Smooth muscle cell (in vitro differentiated cells): Measurements from ENCODE around the gene PHKG2. TPM values are rescaled to one million over a fixed set of nuclear protein-coding genes. Genes with fewer than 3 reads are reported as not detected.

Experiments
- DNase-seq: peaks from one replicate; lab custom pipeline; 2025; ENCODE audit not compliant: unreplicated experiment; lab: John Stamatoyannopoulos, UW
- H2AFZ ChIP-seq: fragments of 200-600 bp; sonication (generic); 2 replicates; pipeline ENCODE4 v1.6.0; 2016; ENCODE audit warnings: antibody characterized with exemption, low read depth, mild to moderate bottlenecking
- H3F3A ChIP-seq: fragments of 200-600 bp; sonication (generic); 2 replicates; pipeline ENCODE4 v1.6.0; 2017; ENCODE audit warnings: antibody characterized with exemption, low read depth
- H3K27ac ChIP-seq: fragments of 200-600 bp; sonication (generic); 2 replicates; pipeline ENCODE4 v1.5.1; 2016; ENCODE audit warnings: low read depth, mild to moderate bottlenecking
- H3K27me3 ChIP-seq: fragments of 200-600 bp; sonication (generic); 2 replicates; pipeline ENCODE4 v1.6.1; 2016; ENCODE audit warnings: low read depth, mild to moderate bottlenecking
- H3K36me3 ChIP-seq: fragments of 200-600 bp; sonication (generic); 2 replicates; pipeline ENCODE4 v1.5.1; 2016; ENCODE audit warnings: low read depth
- H3K4me1 ChIP-seq: fragments of 200-600 bp; sonication (generic); 2 replicates; pipeline ENCODE4 v1.5.1; 2016; ENCODE audit warnings: low read depth
- H3K4me2 ChIP-seq: fragments of 200-600 bp; sonication (generic); 2 replicates; pipeline ENCODE4 v1.6.0; 2016; ENCODE audit warnings: mild to moderate bottlenecking
- H3K4me3 ChIP-seq: fragments of 200-600 bp; sonication (generic); 2 replicates; pipeline ENCODE4 v1.5.1; 2016; ENCODE audit warnings: mild to moderate bottlenecking
- H3K79me2 ChIP-seq: fragments of 200-600 bp; sonication (generic); 2 replicates; pipeline ENCODE4 v1.6.0; 2016; ENCODE audit warnings: low read depth, mild to moderate bottlenecking
- H3K9ac ChIP-seq: fragments of 200-600 bp; sonication (generic); 2 replicates; pipeline ENCODE4 v1.6.0; 2016; ENCODE audit warnings: low read depth
- H3K9me3 ChIP-seq: fragments of 200-600 bp; sonication (generic); replicated peaks from 2 replicates; pipeline ENCODE4 v1.5.1; 2016; ENCODE audit warnings: low read depth
- H4K20me1 ChIP-seq: fragments of 200-600 bp; sonication (generic); 2 replicates; pipeline ENCODE4 v1.6.0; 2016; ENCODE audit warnings: low read depth
- WGBS: methylation state at CpG from one replicate; pipeline ENCODE4 v1.1.7; 2016; ENCODE audit warnings: low lambda C conversion rate; 5-methylcytosine and 5-hydroxymethylcytosine counted together
- polyA plus RNA-seq: library from polyadenylated mRNA; unstranded; fragments of >200 nt; fragmentation: Nextera tagmentation; extraction: Ambion mirVana; gene quantifications from 2 replicates; pipeline ENCODE4 v1.2.1, GENCODE V29; 2016
- total RNA-seq: library from RNA; depleted of rRNA; stranded (reverse); fragments of >200 nt; gene quantifications from 2 replicates; pipeline ENCODE4 v1.2.3, GENCODE V29; 2014
- TF ChIP-seq, protein P1 (sequence below): fragments of 200-600 bp; sonication (generic); IDR thresholded peaks from 2 replicates; pipeline ENCODE4 v1.5.1; 2017; ENCODE audit warnings: borderline replicate concordance, mild to moderate bottlenecking, antibody characterized with exemption; ENCODE audit not compliant: insufficient read depth, poor library complexity, severe bottlenecking

Gene PHKG2
- total and polyA plus RNA-seq, 2 experiments from 2014 or later: 24.9 to 39.1 TPM

DNA sequence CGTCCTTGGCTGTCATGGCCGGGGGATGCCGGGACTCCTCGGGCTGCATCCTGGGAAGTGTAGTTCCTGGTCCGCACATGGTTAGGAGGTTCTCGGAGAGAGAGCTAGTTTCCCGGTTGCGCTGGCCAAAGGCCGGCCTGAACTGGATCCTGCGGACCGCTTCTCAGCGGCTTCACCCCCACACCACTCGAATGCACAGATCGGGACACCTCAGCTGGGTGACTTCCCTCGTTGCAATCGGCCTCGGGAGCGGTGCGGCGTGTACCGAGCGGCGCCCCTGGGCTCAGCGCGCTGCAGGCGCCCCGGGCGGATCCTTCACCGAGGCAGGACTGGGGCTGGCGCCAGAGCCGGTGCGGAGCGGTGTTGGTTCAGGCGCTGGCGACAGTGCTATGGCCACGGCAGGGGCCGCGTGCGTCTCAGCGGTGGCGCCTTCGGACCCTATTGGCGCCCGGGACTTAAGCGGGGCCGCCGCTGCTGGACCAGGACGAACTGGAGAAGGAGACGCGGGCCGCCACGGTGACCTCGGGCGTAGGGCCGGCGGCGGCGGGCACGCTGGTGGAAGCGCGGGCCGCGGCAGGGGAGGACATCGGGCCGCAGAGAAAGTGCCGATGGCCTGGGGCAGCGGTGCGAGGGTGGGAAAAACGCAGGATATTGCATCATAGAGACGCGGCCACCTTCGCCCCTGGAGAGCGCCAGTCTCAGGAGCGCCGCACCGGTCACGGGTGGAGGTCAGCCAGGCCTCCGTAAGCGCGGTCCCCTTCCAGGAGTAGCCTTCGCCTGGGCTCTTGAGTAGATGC lies 27.4 kb downstream of the PHKG2 start:
- Histone ChIP-seq H4K20me1 (no peaks in the 10 kb centered on the region), H3K9me3 (no peaks in the 10 kb centered on the region), H2AFZ (no peak overlapping the region), H3K79me2 (peaks cover 4% of the 10 kb centered on the region), H3K27ac (peak overlapping the region; percentile 62), H3K4me2 (peak overlapping the region; percentile 99), H3K9ac (peak overlapping the region; percentile 65), H3F3A (peaks cover 13% of the 10 kb centered on the region), H3K36me3 (peaks cover 2% of the 10 kb centered on the region), H3K4me1 (peaks cover 9% of the 10 kb centered on the region), H3K27me3 (no peaks in the 10 kb centered on the region), H3K4me3 (peak overlapping the region; percentile 76)
- TF ChIP-seq, protein P1, sequence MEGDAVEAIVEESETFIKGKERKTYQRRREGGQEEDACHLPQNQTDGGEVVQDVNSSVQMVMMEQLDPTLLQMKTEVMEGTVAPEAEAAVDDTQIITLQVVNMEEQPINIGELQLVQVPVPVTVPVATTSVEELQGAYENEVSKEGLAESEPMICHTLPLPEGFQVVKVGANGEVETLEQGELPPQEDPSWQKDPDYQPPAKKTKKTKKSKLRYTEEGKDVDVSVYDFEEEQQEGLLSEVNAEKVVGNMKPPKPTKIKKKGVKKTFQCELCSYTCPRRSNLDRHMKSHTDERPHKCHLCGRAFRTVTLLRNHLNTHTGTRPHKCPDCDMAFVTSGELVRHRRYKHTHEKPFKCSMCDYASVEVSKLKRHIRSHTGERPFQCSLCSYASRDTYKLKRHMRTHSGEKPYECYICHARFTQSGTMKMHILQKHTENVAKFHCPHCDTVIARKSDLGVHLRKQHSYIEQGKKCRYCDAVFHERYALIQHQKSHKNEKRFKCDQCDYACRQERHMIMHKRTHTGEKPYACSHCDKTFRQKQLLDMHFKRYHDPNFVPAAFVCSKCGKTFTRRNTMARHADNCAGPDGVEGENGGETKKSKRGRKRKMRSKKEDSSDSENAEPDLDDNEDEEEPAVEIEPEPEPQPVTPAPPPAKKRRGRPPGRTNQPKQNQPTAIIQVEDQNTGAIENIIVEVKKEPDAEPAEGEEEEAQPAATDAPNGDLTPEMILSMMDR: no peak
- under 1% methylated on average over 78 of the region's 81 CpGs for WGBS
- DNase-seq: peak; percentile 22

DNA sequence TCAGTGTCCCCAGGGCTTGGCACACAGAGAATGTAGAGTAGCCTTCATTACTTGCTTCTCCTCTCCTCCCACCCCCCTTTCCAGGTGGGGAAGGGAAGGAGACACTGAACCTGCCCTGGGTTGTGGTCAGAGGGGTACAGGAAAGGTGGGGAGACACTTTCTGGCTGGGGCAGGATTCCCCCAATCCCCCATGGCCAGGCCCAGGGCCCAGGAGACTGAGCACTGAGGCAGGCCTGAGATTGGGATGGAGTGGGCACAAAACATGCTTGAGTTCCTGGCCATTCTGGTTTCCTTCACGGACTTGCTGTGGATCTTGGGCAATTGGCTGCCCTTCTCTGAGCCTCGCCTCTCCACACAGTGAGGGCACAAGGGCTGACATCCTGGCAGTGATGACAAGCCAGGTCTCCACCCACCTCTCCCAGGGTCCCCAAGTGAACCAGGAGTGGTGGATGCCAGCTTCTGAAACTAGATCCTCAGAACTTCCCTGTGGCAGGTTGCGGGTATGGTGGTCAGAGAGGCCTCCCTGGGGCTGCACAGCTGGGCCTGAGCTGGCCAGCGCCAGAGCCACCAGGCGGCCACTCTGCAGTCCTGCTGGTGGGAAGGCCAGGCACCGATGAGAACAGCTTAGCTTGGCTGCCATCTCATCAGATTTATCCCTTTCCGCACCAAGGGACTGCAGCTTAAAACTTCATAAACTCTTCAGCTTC lies 29.5 kb downstream of the PHKG2 start:
- no peaks in the 10 kb centered on the region for H3K9me3 ChIP-seq
- H3K4me1 ChIP-seq: peaks cover 9% of the 10 kb centered on the region
- H3F3A ChIP-seq: peaks cover 13% of the 10 kb centered on the region
- WGBS: 92% methylated on average over 7 of the region's 7 CpGs
- TF ChIP-seq, protein P1: no peak
- H3K27me3 ChIP-seq: no peaks in the 10 kb centered on the region
- H4K20me1 ChIP-seq: no peaks in the 10 kb centered on the region
- H3K36me3 ChIP-seq: no peaks in the 10 kb centered on the region
- H3K9ac ChIP-seq: no peak overlapping the region
- no peak overlapping the region for H3K4me2 ChIP-seq
- DNase-seq: no peak
- H2AFZ ChIP-seq: no peak overlapping the region
- H3K4me3 ChIP-seq: no peak overlapping the region
- no peak overlapping the region for H3K27ac ChIP-seq
- H3K79me2 ChIP-seq: peaks cover 4% of the 10 kb centered on the region

DNA sequence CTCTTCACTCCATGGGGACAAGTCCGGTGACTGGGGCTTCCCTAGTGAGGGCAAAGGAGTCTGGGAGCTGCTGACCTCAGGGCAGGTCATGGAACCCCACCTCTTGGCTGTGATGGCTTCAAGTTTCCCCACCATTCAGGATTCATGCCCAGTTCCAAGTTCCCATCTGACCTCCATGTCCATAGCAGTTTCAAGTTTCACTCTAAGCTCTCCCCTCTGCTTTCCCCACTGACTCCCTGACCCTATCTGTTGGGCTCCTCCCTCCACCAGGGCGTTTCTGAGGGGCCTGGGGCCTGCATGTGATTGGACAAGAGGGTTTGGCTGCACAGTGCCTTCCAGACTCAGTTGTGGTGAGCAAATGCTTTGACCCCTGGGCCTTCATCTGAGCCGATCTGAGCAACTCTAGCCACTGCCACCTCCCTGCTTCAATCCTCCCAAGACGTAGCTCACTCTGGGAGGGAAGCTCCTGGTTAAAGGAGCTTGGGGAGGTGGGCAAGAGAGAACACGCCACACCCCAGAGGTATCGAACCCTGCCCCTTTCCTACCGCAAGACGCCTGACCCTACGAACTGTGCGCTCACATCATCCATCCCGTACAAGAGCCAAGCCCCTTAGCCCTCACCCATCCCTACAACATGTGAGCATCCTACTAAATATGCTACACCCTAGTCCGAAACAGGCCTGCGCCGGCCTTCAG lies 30.5 kb downstream of the PHKG2 start:
- Histone ChIP-seq H3K4me2 (no peak overlapping the region), H3K27ac (no peak overlapping the region), H4K20me1 (no peaks in the 10 kb centered on the region), H3F3A (peaks cover 13% of the 10 kb centered on the region), H3K79me2 (peaks cover 4% of the 10 kb centered on the region), H3K4me3 (no peak overlapping the region), H2AFZ (no peak overlapping the region), H3K36me3 (no peaks in the 10 kb centered on the region), H3K9ac (no peak overlapping the region), H3K4me1 (peaks cover 9% of the 10 kb centered on the region), H3K27me3 (no peaks in the 10 kb centered on the region), H3K9me3 (no peaks in the 10 kb centered on the region)
- TF ChIP-seq, protein P1: no peak
- WGBS: 87% methylated on average over 14 of the region's 14 CpGs
- no peak for DNase-seq
